Parathyroid adenoma (tissue), 2 donors: ENCODE results near the gene IL22RA2.
"Not testable (repeated sequence)": the region's sequence is repeated elsewhere in the genome, so short reads cannot be mapped to it uniquely, and the experiment has no call there.

Source experiments
- H2AFZ ChIP-seq: fragments of 300-600 bp; sonication (generic); one replicate; pipeline ENCODE4 v1.7.0; 2017; ENCODE audit warnings: antibody characterized with exemption, mild to moderate bottlenecking
- H3K27ac ChIP-seq: fragments of 300-600 bp; sonication (generic); one replicate; pipeline ENCODE4 v1.7.0; 2017
- H3K27me3 ChIP-seq: fragments of 300-600 bp; sonication (generic); one replicate; pipeline ENCODE4 v1.7.0; 2017; ENCODE audit warnings: low read length; ENCODE audit not compliant: control insufficient read depth, insufficient read depth
- H3K36me3 ChIP-seq: fragments of 300-600 bp; sonication (generic); one replicate; pipeline ENCODE4 v1.7.0; 2017; ENCODE audit warnings: low read length; ENCODE audit not compliant: control insufficient read depth, insufficient read depth
- H3K4me1 ChIP-seq: fragments of 300-600 bp; sonication (generic); one replicate; pipeline ENCODE4 v1.7.0; 2017; ENCODE audit warnings: control low read depth
- H3K4me2 ChIP-seq: fragments of 300-600 bp; sonication (generic); one replicate; pipeline ENCODE4 v1.7.0; 2017; ENCODE audit warnings: low read length
- H3K4me3 ChIP-seq: fragments of 300-600 bp; sonication (generic); one replicate; pipeline ENCODE4 v1.7.0; 2017; ENCODE audit warnings: low read depth, low read length
- H3K79me2 ChIP-seq: fragments of 300-600 bp; sonication (generic); one replicate; pipeline ENCODE4 v1.7.0; 2017; ENCODE audit warnings: control low read depth
- H3K9ac ChIP-seq: fragments of 300-600 bp; sonication (generic); one replicate; pipeline ENCODE4 v1.7.0; 2017; ENCODE audit warnings: mild to moderate bottlenecking
- H3K9me3 ChIP-seq: fragments of 300-600 bp; sonication (generic); one replicate; pipeline ENCODE4 v1.7.0; 2017; ENCODE audit warnings: low read length; ENCODE audit not compliant: control insufficient read depth
- CTCF ChIP-seq: fragments of 300-600 bp; sonication (generic); IDR thresholded peaks from one replicate; pipeline ENCODE4 v1.7.0; 2017; ENCODE audit warnings: antibody characterized with exemption, mild to moderate bottlenecking
- donor health status: primary hyperparathyroidism.

IL22RA2 gene

DNA sequence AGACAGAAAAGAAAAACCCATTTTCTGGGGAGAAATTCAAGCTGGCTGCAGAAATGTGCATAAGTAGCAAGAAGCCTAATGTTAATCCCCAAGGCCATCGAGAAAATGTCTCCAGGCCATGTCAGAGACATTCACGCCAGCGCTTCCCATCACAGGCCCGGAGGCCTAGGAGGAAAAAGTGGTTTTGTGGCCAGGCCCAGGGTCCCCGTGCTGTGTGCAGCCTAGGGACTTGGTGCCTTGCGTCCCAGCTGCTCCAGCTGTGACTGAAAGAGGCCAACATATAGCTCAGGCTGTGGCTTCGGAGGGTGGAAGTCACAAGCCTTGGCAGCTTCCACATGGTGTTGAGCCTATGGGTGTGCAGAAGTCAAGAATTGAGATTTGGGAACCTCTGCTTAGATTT is 34.8 kb upstream of the IL22RA2 start:
- Histone ChIP-seq H3K36me3 (no peaks in the 10 kb centered on the region), H3K27ac (no peak overlapping the region), H3K9ac (no peak overlapping the region), H3K4me2 (no peak overlapping the region), H2AFZ (no peak overlapping the region), H3K27me3 (no peaks in the 10 kb centered on the region), H3K4me3 (no peak overlapping the region), H3K79me2 (peaks cover 11% of the 10 kb centered on the region), H3K4me1 (peaks cover 6% of the 10 kb centered on the region), H3K9me3 (no peaks in the 10 kb centered on the region)
- TF ChIP-seq CTCF = no peak

GRCh38 chr6:137207457-137207856 is 34.0 kb upstream of the IL22RA2 start:
- H3K27ac ChIP-seq, H3K9me3 ChIP-seq, H3K4me2 ChIP-seq, H3K27me3 ChIP-seq, H3K4me3 ChIP-seq, H2AFZ ChIP-seq, H3K79me2 ChIP-seq, H3K4me1 ChIP-seq, H3K9ac ChIP-seq, H3K36me3 ChIP-seq: not testable (repeated sequence)

- Histone ChIP-seq H3K9me3 (no peaks in the 10 kb centered on the region), H3K79me2 (peaks cover 2% of the 10 kb centered on the region), H3K4me3 (no peak overlapping the region), H3K4me1 (peaks cover 5% of the 10 kb centered on the region), H3K27me3 (no peaks in the 10 kb centered on the region), H2AFZ (no peak overlapping the region), H3K36me3 (no peaks in the 10 kb centered on the region), H3K27ac (no peak overlapping the region), H3K4me2 (no peak overlapping the region), H3K9ac (no peak overlapping the region)
- no peak for TF ChIP-seq CTCF
Observed at GRCh38 chr6:137206577-137206976, 33.1 kb upstream of the IL22RA2 start.

DNA sequence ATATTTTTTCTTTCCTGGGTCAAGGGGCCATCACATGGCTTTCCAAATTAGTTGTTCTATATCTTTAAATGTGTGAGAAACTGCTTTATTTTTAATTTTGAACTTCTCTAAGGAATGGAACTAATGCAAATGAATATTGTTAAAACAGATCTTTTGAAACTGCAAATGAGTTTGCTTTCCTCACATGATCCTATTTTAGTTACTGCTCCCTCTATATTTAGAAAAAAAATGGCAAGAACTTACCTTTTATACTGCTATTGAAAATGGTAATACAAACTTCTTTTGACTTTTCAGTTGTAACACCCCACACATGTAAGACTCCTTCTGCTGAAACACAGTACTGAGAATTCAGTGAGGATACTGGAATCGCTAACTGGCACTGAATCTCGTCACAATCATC is 29.8 kb upstream of the IL22RA2 start:
- H3K9ac ChIP-seq = no peak overlapping the region
- H3K36me3 ChIP-seq = no peaks in the 10 kb centered on the region
- no peaks in the 10 kb centered on the region for H3K27me3 ChIP-seq
- no peaks in the 10 kb centered on the region for H3K9me3 ChIP-seq
- no peaks in the 10 kb centered on the region for H3K79me2 ChIP-seq
- H3K4me2 ChIP-seq = no peak overlapping the region
- H2AFZ ChIP-seq = no peak overlapping the region
- H3K27ac ChIP-seq = no peak overlapping the region
- H3K4me1 ChIP-seq = no peaks in the 10 kb centered on the region
- H3K4me3 ChIP-seq = no peak overlapping the region
- TF ChIP-seq CTCF = no peak

DNA sequence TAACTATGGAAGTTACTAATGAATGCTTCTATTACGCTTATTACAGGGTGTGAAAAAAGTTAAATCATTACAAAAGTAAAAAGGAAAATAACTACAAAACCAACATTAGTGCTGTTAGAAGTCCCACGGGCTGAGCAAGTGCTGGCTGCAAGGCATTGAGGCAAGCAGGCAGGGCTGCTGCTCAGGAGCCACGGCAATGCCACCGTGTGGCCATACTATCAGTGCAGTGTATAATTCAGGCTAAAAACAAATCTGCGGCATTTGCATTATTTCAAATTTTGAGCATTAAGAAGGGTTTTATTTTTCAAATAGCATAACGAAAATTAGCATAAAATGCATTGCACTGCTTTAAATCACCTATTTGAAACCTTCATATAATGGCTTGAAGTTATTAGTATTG is 28.6 kb upstream of the IL22RA2 start:
- Histone ChIP-seq H3K9ac (no peak overlapping the region), H3K36me3 (no peaks in the 10 kb centered on the region)

More for the DNA sequence above, 28.6 kb upstream of the IL22RA2 start:
- Histone ChIP-seq H2AFZ (no peak overlapping the region), H3K79me2 (no peaks in the 10 kb centered on the region), H3K27me3 (no peaks in the 10 kb centered on the region), H3K4me2 (no peak overlapping the region), H3K27ac (no peak overlapping the region), H3K4me1 (no peaks in the 10 kb centered on the region), H3K4me3 (no peak overlapping the region), H3K9me3 (no peaks in the 10 kb centered on the region)
- no peak for TF ChIP-seq CTCF
